ENCODE data around the gene BTBD18. TPM values are rescaled to one million over a fixed set of nuclear protein-coding genes. Genes with fewer than 3 reads are reported as not detected.

BTBD18 gene
- not detected in 2 replicates for total RNA-seq (2014; rRNA removed; shearing (Covaris generic))
- not detected in 2 replicates for polyA plus RNA-seq (2015; cell fraction: cytosol; rRNA removed)
- not detected in 2 replicates for polyA plus RNA-seq (2015; cell fraction: nucleus; rRNA removed)

GRCh38 chr11:57751676-57752253, at the start of gene BTBD18:
Gene BTBD18 (minus strand): TSS chr11:57751819. CDS start chr11:57751188, 631 bp downstream.
- DNase-seq (ENCODE audit: low read depth) = peak; percentile 41

GRCh38 chr11:57801183-57801485, 49.5 kb upstream of the BTBD18 start:
- DNase-seq (ENCODE audit: low read depth) = peak; percentile 21

GRCh38 chr11:57800444-57801182, 49.0 kb upstream of the BTBD18 start:
- DNase-seq (ENCODE audit: low read depth) = peak; percentile 74

- peak; percentile 53 for DNase-seq (ENCODE audit: low read depth)
Observed at GRCh38 chr11:57798905-57799559, 47.4 kb upstream of the BTBD18 start.

GRCh38 chr11:57793351-57794115, 41.9 kb upstream of the BTBD18 start:
- DNase-seq (ENCODE audit: low read depth) = no peak

- DNase-seq (ENCODE audit: low read depth) = peak; percentile 52
Observed at GRCh38 chr11:57792870-57793269, 41.3 kb upstream of the BTBD18 start.

- DNase-seq (ENCODE audit: low read depth) = peak; percentile 38
Observed at GRCh38 chr11:57792060-57792541, 40.5 kb upstream of the BTBD18 start.

- DNase-seq (ENCODE audit: low read depth) = no peak
Observed at GRCh38 chr11:57791321-57792059, 39.9 kb upstream of the BTBD18 start.

- no peak for DNase-seq (ENCODE audit: low read depth)
Observed at GRCh38 chr11:57788703-57789088, 37.1 kb upstream of the BTBD18 start.

GRCh38 chr11:57787920-57788702, 36.5 kb upstream of the BTBD18 start:
- no peak for DNase-seq (ENCODE audit: low read depth)

- DNase-seq (ENCODE audit: low read depth) = no peak
Observed at GRCh38 chr11:57787006-57787604, 35.5 kb upstream of the BTBD18 start.

- DNase-seq (ENCODE audit: low read depth) = no peak
Observed at GRCh38 chr11:57786436-57786835, 34.8 kb upstream of the BTBD18 start.

GRCh38 chr11:57785072-57785471, 33.5 kb upstream of the BTBD18 start:
- no peak for DNase-seq (ENCODE audit: low read depth)

GRCh38 chr11:57781529-57781943, 29.9 kb upstream of the BTBD18 start:
- no peak for DNase-seq (ENCODE audit: low read depth)

GRCh38 chr11:57779276-57779675, 27.7 kb upstream of the BTBD18 start:
- DNase-seq (ENCODE audit: low read depth) = peak; percentile 50

- DNase-seq (ENCODE audit: low read depth) = peak; percentile 100
Observed at GRCh38 chr11:57778318-57779037, 26.9 kb upstream of the BTBD18 start.

- DNase-seq (ENCODE audit: low read depth) = peak; percentile 53
Observed at GRCh38 chr11:57777969-57778317, 26.3 kb upstream of the BTBD18 start.

GRCh38 chr11:57776577-57777210, 25.1 kb upstream of the BTBD18 start:
- DNase-seq (ENCODE audit: low read depth) = no peak
